ENCODE measurements around the gene CAPN1. TPM values are rescaled to one million over a fixed set of nuclear protein-coding genes. Genes with fewer than 3 reads are reported as not detected.
A peak's percentile ranks its signal among the peaks of the same experiment; 100 is the strongest.

CAPN1 gene
- total and polyA plus RNA-seq, 12 donors: 20.6 to 333 (median 135) TPM

- H3K36me3 ChIP-seq (replicated peaks in 1 of 2): no peaks in the 10 kb centered on the region
- no peaks in the 10 kb centered on the region for H3K27me3 ChIP-seq
- 38 to 53% (median 43%) methylated on average over 2 to 5 of the region's 5 CpGs for WGBS, 4 donors
- TF ChIP-seq CTCF (IDR thresholded peaks at IDR 0.05): no peak
- TF ChIP-seq POLR2A (IDR thresholded peaks at IDR 0.05): no peak
- H3K4me3 ChIP-seq: no peak overlapping the region
- DNase-seq: peak in 5 of 7 donors; percentile 32 to 61 (median 53)
- H3K27ac ChIP-seq: peak overlapping the region in 1 of 5 donors; percentile 14
- no peaks in the 10 kb centered on the region for H3K9me3 ChIP-seq (replicated peaks in 1 of 3)
- peaks cover 0 to 16% of the 10 kb centered on the region in 2 donors for H3K4me1 ChIP-seq (replicated peaks in 1 of 2)
- intact Hi-C loops (cut with DNase I): no loop called here
These were observed 43.2 kb downstream of the CAPN1 start for GRCh38 chr11:65224930-65225278.

- DNase-seq: peak; percentile 60 to 81 (median 76)
- H3K27me3 ChIP-seq: no peaks in the 10 kb centered on the region
- H3K27ac ChIP-seq: peak overlapping the region in 2 of 5 donors; percentile 14 to 39
- 10 to 17% (median 11%) methylated on average over 19 to 42 of the region's 42 CpGs for WGBS, 4 donors
- no peaks in the 10 kb centered on the region for H3K9me3 ChIP-seq (replicated peaks in 1 of 3)
- TF ChIP-seq POLR2A (IDR thresholded peaks at IDR 0.05) (no peak), CTCF (IDR thresholded peaks at IDR 0.05) (peak; percentile 14 to 50 (median 40))
- intact Hi-C loops (cut with DNase I): no loop called here
- no peaks in the 10 kb centered on the region for H3K36me3 ChIP-seq (replicated peaks in 1 of 2)
- H3K4me3 ChIP-seq: peak overlapping the region in 2 of 4 donors; percentile 17 to 74
- H3K4me1 ChIP-seq (replicated peaks in 1 of 2): peaks cover 0 to 16% of the 10 kb centered on the region in 2 donors
These were observed 43.8 kb downstream of the CAPN1 start for GRCh38 chr11:65225279-65226102.

- H3K36me3 ChIP-seq (replicated peaks in 1 of 2): no peaks in the 10 kb centered on the region
- H3K9me3 ChIP-seq (replicated peaks in 1 of 3): no peaks in the 10 kb centered on the region
- no peak overlapping the region for H3K27ac ChIP-seq
- intact Hi-C loops (cut with DNase I): no loop called here
- DNase-seq: no peak
- H3K4me3 ChIP-seq: peak overlapping the region in 2 of 4 donors; percentile 17 to 74
- H3K4me1 ChIP-seq (replicated peaks in 1 of 2): peaks cover 0 to 16% of the 10 kb centered on the region in 2 donors
- WGBS, 4 donors: 26 to 42% (median 41%) methylated on average over 7 of the region's 7 CpGs
- H3K27me3 ChIP-seq: no peaks in the 10 kb centered on the region
- TF ChIP-seq CTCF (IDR thresholded peaks at IDR 0.05) (no peak), POLR2A (IDR thresholded peaks at IDR 0.05) (no peak)
These were observed 44.3 kb downstream of the CAPN1 start for GRCh38 chr11:65226103-65226442.

GRCh38 chr11:65227879-65228278 lies 46.2 kb downstream of the CAPN1 start:
- H3K4me3 ChIP-seq: no peak overlapping the region
- WGBS, 4 donors: 59 to 73% (median 72%) methylated on average over 2 of the region's 2 CpGs
- peaks cover 0 to 16% of the 10 kb centered on the region in 2 donors for H3K4me1 ChIP-seq (replicated peaks in 1 of 2)
- no peaks in the 10 kb centered on the region for H3K36me3 ChIP-seq (replicated peaks in 1 of 2)
- DNase-seq: no peak
- no peaks in the 10 kb centered on the region for H3K27me3 ChIP-seq
- no peaks in the 10 kb centered on the region for H3K9me3 ChIP-seq (replicated peaks in 1 of 3)
- intact Hi-C loops (cut with DNase I): no loop called here
- H3K27ac ChIP-seq: no peak overlapping the region
- TF ChIP-seq POLR2A (IDR thresholded peaks at IDR 0.05): no peak
- no peak for TF ChIP-seq CTCF (IDR thresholded peaks at IDR 0.05)

Measured in adrenal gland (tissue), 12 donors.